PC-3 (cell line): ENCODE results near the gene APOL4. TPM values are rescaled to one million over a fixed set of nuclear protein-coding genes. Genes with fewer than 3 reads are reported as not detected.

Experiments
- total RNA-seq: library from RNA; depleted of rRNA; stranded (reverse); fragments of >200 nt; gene quantifications from 2 replicates; pipeline ENCODE4 v1.2.3, GENCODE V29; 2014; rRNA removed

Gene APOL4
- total RNA-seq, 1 experiment from 2014 or later, result 0.04 TPM

Other genes with a start within 250 kb of the APOL4 start
- 75.1 and 82.5 TPM in 2 replicates for gene RBFOX2, start 173.0 kb downstream of the APOL4 start, total RNA-seq
- gene APOL3, start 41.1 kb downstream of the APOL4 start, total RNA-seq, result 0.23 TPM in 1 of 2 replicates, not detected in the other
- gene APOL2, start 37.7 kb upstream of the APOL4 start, total RNA-seq, result 9.7 and 15.7 TPM in 2 replicates
- gene APOL1, start 51.3 kb upstream of the APOL4 start, total RNA-seq, result 0.52 TPM in 1 of 2 replicates, not detected in the other
- 357 and 546 TPM in 2 replicates for gene MYH9, start 186.2 kb upstream of the APOL4 start, total RNA-seq